Measurements from ENCODE around the gene CADM1.

The CADM1 gene

GRCh38 chr11:115169251-115169650, 335.0 kb downstream of the CADM1 start:
- no peaks in the 10 kb centered on the region for H3K4me1 Mint-ChIP-seq (ENCODE audit: low read depth)
- no peaks in the 10 kb centered on the region for H3K9me3 Mint-ChIP-seq
- H3K27ac Mint-ChIP-seq = no peak overlapping the region
- no peaks in the 10 kb centered on the region for H3K27me3 Mint-ChIP-seq
- intact Hi-C loops (cut with micrococcal nuclease) = no loop called here
- H3K4me3 Mint-ChIP-seq = no peak overlapping the region
- no peaks in the 10 kb centered on the region for H3K36me3 Mint-ChIP-seq (ENCODE audit: low read depth)

- intact Hi-C loops (cut with micrococcal nuclease) = no loop called here
- no peak overlapping the region for H3K27ac Mint-ChIP-seq
- no peaks in the 10 kb centered on the region for H3K36me3 Mint-ChIP-seq (ENCODE audit: low read depth)
- H3K27me3 Mint-ChIP-seq = no peaks in the 10 kb centered on the region
- no peak overlapping the region for H3K4me3 Mint-ChIP-seq
- H3K9me3 Mint-ChIP-seq = no peaks in the 10 kb centered on the region
- no peaks in the 10 kb centered on the region for H3K4me1 Mint-ChIP-seq (ENCODE audit: low read depth)
These were observed 335.5 kb downstream of the CADM1 start for GRCh38 chr11:115168686-115169085.

GRCh38 chr11:115168229-115168671, 336.0 kb downstream of the CADM1 start:
- H3K27me3 Mint-ChIP-seq = no peaks in the 10 kb centered on the region
- intact Hi-C loops (cut with micrococcal nuclease) = no loop called here

DNA sequence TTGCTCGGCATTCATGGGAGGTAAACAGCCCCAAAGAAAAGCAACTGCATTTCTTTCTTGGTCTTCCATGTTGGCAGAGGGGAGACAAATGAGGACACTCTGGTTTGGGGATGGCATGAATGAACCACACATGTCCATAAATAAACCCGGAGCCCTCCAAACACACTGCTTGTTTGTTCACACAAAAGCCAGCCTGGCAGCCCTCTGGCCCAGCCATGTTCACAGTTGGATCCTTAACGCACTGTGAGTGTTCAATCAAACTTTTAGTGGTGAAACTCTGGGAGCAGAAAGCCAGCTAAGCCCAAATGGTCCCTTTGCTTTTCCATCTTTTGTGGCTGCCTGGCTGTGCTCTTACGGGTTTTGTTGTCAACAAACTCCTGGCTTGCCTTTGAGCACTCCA, 336.8 kb downstream of the CADM1 start:
- intact Hi-C loops (cut with micrococcal nuclease) = no loop called here
- H3K36me3 Mint-ChIP-seq (ENCODE audit: low read depth) = no peaks in the 10 kb centered on the region
- H3K4me1 Mint-ChIP-seq (ENCODE audit: low read depth) = no peaks in the 10 kb centered on the region
- no peak overlapping the region for H3K27ac Mint-ChIP-seq
- H3K27me3 Mint-ChIP-seq = no peaks in the 10 kb centered on the region
- H3K9me3 Mint-ChIP-seq = no peaks in the 10 kb centered on the region
- no peak overlapping the region for H3K4me3 Mint-ChIP-seq

More at GRCh38 chr11:115168229-115168671, 336.0 kb downstream of the CADM1 start:
- H3K9me3 Mint-ChIP-seq = no peaks in the 10 kb centered on the region
- H3K36me3 Mint-ChIP-seq (ENCODE audit: low read depth) = no peaks in the 10 kb centered on the region
- H3K4me3 Mint-ChIP-seq = no peak overlapping the region
- H3K4me1 Mint-ChIP-seq (ENCODE audit: low read depth) = no peaks in the 10 kb centered on the region
- no peak overlapping the region for H3K27ac Mint-ChIP-seq

- intact Hi-C loops (cut with micrococcal nuclease) = no loop called here
- H3K27me3 Mint-ChIP-seq = no peaks in the 10 kb centered on the region
- H3K36me3 Mint-ChIP-seq (ENCODE audit: low read depth) = no peaks in the 10 kb centered on the region
- no peaks in the 10 kb centered on the region for H3K9me3 Mint-ChIP-seq
- no peak overlapping the region for H3K27ac Mint-ChIP-seq
- no peak overlapping the region for H3K4me3 Mint-ChIP-seq
- no peaks in the 10 kb centered on the region for H3K4me1 Mint-ChIP-seq (ENCODE audit: low read depth)
These were observed 337.4 kb downstream of the CADM1 start for GRCh38 chr11:115166820-115167219.

DNA sequence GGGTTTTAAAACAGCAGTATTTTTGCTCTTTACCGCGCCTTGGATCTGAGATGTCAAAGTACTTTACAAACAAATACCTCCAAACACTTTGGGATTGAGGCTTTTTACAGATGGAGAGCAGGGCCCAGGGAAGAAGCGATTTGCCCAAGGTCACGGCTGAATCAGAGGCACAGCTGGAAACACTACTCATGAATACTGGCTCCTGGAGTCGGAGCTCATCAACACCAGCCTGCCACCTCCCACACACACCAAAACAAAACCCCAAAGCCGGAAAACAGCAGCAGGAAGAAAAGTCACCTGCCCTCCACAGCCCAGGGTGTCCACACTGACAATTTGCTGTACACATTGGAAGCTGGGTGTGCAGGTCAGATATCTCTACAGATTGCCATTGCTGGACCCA, 339.4 kb downstream of the CADM1 start:
- intact Hi-C loops (cut with micrococcal nuclease) = no loop called here
- H3K27me3 Mint-ChIP-seq = no peaks in the 10 kb centered on the region
- no peak overlapping the region for H3K27ac Mint-ChIP-seq
- H3K36me3 Mint-ChIP-seq (ENCODE audit: low read depth) = no peaks in the 10 kb centered on the region
- no peaks in the 10 kb centered on the region for H3K9me3 Mint-ChIP-seq
- H3K4me3 Mint-ChIP-seq = no peak overlapping the region
- H3K4me1 Mint-ChIP-seq (ENCODE audit: low read depth) = no peaks in the 10 kb centered on the region

DNA sequence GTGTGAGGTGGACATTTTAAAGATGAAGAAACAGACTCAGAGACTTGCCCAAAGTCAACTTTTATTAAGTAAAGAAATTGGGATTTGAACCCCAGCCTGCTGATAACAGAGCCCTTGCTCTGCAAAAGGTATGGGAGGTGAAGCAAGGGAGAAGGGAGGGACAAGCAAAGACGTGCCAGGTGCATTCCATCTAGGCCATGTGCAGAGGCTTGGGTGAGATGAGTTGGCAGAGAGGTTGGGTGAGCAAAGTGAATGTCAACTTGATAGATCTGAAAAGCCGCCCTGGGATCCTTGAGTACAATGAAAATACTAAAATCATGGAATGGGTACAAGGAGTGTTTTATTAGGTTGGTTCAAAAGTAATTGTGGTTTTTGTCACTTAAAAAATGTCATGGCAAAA, 341.3 kb downstream of the CADM1 start:
- Mint-ChIP-seq H3K27ac (no peak overlapping the region), H3K36me3 (ENCODE audit: low read depth) (no peaks in the 10 kb centered on the region), H3K9me3 (no peaks in the 10 kb centered on the region), H3K27me3 (no peaks in the 10 kb centered on the region), H3K4me1 (ENCODE audit: low read depth) (no peaks in the 10 kb centered on the region), H3K4me3 (no peak overlapping the region)
- intact Hi-C loops (cut with micrococcal nuclease) = no loop called here

GRCh38 chr11:115161876-115162275, 342.3 kb downstream of the CADM1 start:
- Mint-ChIP-seq H3K4me1 (ENCODE audit: low read depth) (no peaks in the 10 kb centered on the region), H3K4me3 (no peak overlapping the region), H3K9me3 (no peaks in the 10 kb centered on the region), H3K36me3 (ENCODE audit: low read depth) (no peaks in the 10 kb centered on the region), H3K27ac (no peak overlapping the region), H3K27me3 (no peaks in the 10 kb centered on the region)
- intact Hi-C loops (cut with micrococcal nuclease) = no loop called here

DNA sequence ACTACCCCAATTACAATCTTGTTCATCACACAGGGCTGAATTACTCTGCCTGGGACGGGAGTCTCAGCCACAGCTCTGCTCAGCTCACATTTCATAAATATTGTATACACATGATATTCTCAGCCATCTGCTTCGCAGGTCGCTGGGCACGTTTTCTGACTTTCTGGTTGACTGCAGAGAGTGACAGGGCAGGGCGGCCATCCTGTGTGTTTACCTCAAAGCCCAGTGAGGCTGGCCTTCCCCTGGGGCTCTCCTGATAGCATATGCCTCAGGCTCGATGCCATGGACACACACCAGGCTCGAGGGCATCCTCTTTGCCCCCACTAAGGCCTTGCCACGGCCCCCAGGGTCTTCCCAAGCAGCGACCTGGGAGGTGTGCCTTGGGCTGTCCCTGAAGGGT, 345.0 kb downstream of the CADM1 start:
- Mint-ChIP-seq H3K9me3 (no peaks in the 10 kb centered on the region), H3K4me3 (no peak overlapping the region), H3K36me3 (ENCODE audit: low read depth) (no peaks in the 10 kb centered on the region), H3K27me3 (no peaks in the 10 kb centered on the region), H3K4me1 (ENCODE audit: low read depth) (no peaks in the 10 kb centered on the region), H3K27ac (no peak overlapping the region)
- intact Hi-C loops (cut with micrococcal nuclease) = no loop called here

DNA sequence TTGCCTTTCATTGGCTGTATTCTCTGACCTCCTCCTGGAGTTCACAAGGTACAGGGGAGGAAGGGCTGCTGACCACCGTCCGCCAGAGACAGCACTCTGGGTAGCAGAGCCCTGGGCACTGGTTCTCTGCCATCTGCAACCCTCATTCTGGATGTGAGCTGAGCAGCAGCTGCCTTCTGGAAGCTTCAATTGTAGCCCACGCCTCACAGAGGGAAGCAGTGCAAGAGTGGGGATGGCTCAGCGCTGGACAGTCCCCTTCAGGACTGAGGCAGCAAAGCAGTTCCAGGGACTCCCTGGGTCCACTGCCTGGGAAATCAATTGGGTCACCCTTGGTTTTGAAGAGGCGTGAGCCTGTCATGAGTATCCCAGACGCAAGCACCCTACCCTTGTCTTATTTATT, 346.2 kb downstream of the CADM1 start:
- Mint-ChIP-seq H3K27ac (no peak overlapping the region), H3K27me3 (no peaks in the 10 kb centered on the region), H3K4me1 (ENCODE audit: low read depth) (no peaks in the 10 kb centered on the region), H3K36me3 (ENCODE audit: low read depth) (no peaks in the 10 kb centered on the region), H3K9me3 (no peaks in the 10 kb centered on the region), H3K4me3 (no peak overlapping the region)
- intact Hi-C loops (cut with micrococcal nuclease) = no loop called here

DNA sequence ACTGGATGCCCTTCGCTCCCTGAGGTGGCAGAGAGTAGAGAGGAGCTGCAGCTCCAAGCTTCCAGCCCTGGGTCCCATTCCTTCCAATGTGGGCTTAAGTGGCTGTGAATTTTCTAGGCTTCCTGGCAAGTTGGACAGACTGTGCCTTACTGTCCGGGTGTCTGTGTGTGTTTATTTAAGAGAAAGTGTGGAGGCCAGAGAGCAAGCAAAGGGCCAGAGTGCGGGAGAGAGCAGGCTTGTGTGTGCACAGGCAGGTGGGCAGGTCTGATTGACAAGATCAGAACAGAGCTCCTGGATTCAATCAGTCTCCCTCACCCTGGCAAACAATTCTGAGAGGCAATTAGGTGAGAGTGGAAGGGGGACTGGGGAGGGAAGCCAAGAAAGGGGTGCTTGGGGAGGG, 347.0 kb downstream of the CADM1 start:
- H3K4me3 Mint-ChIP-seq = no peak overlapping the region
- no peaks in the 10 kb centered on the region for H3K27me3 Mint-ChIP-seq
- no peak overlapping the region for H3K27ac Mint-ChIP-seq
- H3K4me1 Mint-ChIP-seq (ENCODE audit: low read depth) = no peaks in the 10 kb centered on the region
- H3K36me3 Mint-ChIP-seq (ENCODE audit: low read depth) = no peaks in the 10 kb centered on the region
- no peaks in the 10 kb centered on the region for H3K9me3 Mint-ChIP-seq
- intact Hi-C loops (cut with micrococcal nuclease) = no loop called here

GRCh38 chr11:115155978-115156377, 348.2 kb downstream of the CADM1 start:
- Mint-ChIP-seq H3K4me3 (no peak overlapping the region), H3K4me1 (ENCODE audit: low read depth) (no peaks in the 10 kb centered on the region), H3K9me3 (no peaks in the 10 kb centered on the region), H3K27ac (no peak overlapping the region), H3K36me3 (ENCODE audit: low read depth) (no peaks in the 10 kb centered on the region), H3K27me3 (no peaks in the 10 kb centered on the region)
- intact Hi-C loops (cut with micrococcal nuclease) = no loop called here

DNA sequence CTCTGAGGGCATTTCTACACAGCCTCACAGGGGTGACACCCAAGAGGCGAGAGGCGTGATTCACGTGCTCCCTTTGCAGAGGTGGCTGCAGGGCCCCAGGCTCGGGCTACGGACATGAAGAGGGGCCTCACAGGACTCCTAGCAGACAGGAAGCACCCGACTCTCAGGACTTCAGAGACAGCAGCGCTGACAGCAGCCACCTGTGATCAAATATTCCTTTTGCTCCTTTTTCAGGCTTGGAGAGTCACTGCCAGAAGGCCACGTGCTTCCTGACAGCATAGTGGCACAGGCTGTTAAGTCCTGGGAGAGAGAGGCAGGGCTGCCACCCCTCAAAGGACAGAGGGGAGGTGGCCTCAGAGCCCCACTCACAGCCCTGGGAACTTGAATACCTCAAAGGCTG, 348.9 kb downstream of the CADM1 start:
- no peak overlapping the region for H3K4me3 Mint-ChIP-seq
- no peaks in the 10 kb centered on the region for H3K27me3 Mint-ChIP-seq
- H3K27ac Mint-ChIP-seq = no peak overlapping the region
- no peaks in the 10 kb centered on the region for H3K36me3 Mint-ChIP-seq (ENCODE audit: low read depth)
- intact Hi-C loops (cut with micrococcal nuclease) = no loop called here
- H3K4me1 Mint-ChIP-seq (ENCODE audit: low read depth) = no peaks in the 10 kb centered on the region
- no peaks in the 10 kb centered on the region for H3K9me3 Mint-ChIP-seq

GRCh38 chr11:115154355-115154736, 349.9 kb downstream of the CADM1 start:
- Mint-ChIP-seq H3K4me1 (ENCODE audit: low read depth) (no peaks in the 10 kb centered on the region), H3K36me3 (ENCODE audit: low read depth) (no peaks in the 10 kb centered on the region), H3K27me3 (no peaks in the 10 kb centered on the region), H3K27ac (no peak overlapping the region), H3K4me3 (no peak overlapping the region), H3K9me3 (no peaks in the 10 kb centered on the region)
- intact Hi-C loops (cut with micrococcal nuclease) = no loop called here

- Mint-ChIP-seq H3K4me3 (no peak overlapping the region), H3K9me3 (no peaks in the 10 kb centered on the region), H3K27me3 (no peaks in the 10 kb centered on the region), H3K27ac (no peak overlapping the region), H3K36me3 (ENCODE audit: low read depth) (no peaks in the 10 kb centered on the region), H3K4me1 (ENCODE audit: low read depth) (no peaks in the 10 kb centered on the region)
- intact Hi-C loops (cut with micrococcal nuclease) = no loop called here
These were observed 350.4 kb downstream of the CADM1 start for GRCh38 chr11:115153731-115154354.

Data from dendritic cell treated with granulocyte-macrophage colony-stimulating factor and Interleukin-4, amounts not matched to agents 40 ng/mL and 50 ng/mL, for 4 days (primary cell).